K562 (cell line): ENCODE measurements around the gene GLP2R. TPM values are rescaled to one million over a fixed set of nuclear protein-coding genes. Genes with fewer than 3 reads are reported as not detected.

Source experiments
- ATAC-seq: fragments of 200-7000 bp; cut with Tn5 transposase; 3 replicates; pipeline ENCODE4 v1.9.1; 2020; ENCODE audit warnings: moderate library complexity
- BruUV-seq: library from RNA; stranded (reverse); fragments of 400-500 nt; replicated peaks from 2 replicates; lab custom pipeline; 2021; lab: Mats Ljungman, UMichigan
- CTCF ChIA-PET: fragments of 300-600 bp; formaldehyde crosslinking; extraction: SDS; loops from one replicate; lab custom pipeline; 2021; ENCODE audit warnings: low intra/inter-chr PET ratio; lab: Yijun Ruan, JAX
- POLR2A ChIA-PET: fragments of 300-600, 350-650 bp; sonication (Branson Sonifier 250); formaldehyde crosslinking; extraction: SDS; loops from one replicate; lab custom pipeline; 2021; ENCODE audit warnings: antibody characterized with exemption, inconsistent platforms; lab: Yijun Ruan, JAX
- DNase-seq, 4 experiments: peaks; one replicate each; pipeline versions ENCODE4 v3.0.0 to v3.0.0-alpha.2; 2011 to 2018; ENCODE audit warnings: low spot score in 3 of 4, mixed read lengths in 3 of 4; ENCODE audit errors: extremely low read depth in 1 of 4
- FAIRE-seq: peaks from 2 replicates; lab custom pipeline; 2011; peaks lifted over from hg19 to GRCh38; lab: Jason Lieb, UNC
- H2AFZ ChIP-seq: 2 replicates; pipeline ENCODE4 v1.6.0; 2011; ENCODE audit warnings: low read depth, low read length, control low read depth, inconsistent platforms
- H3K27ac ChIP-seq: fragments of 200-600 bp; 3 replicates; pipeline ENCODE4 v1.8.0; 2011; ENCODE audit warnings: low read depth, mild to moderate bottlenecking, control low read depth, inconsistent platforms, low read length, moderate library complexity, mixed read lengths; ENCODE audit errors: extremely low read depth
- H3K27me3 ChIP-seq, 2 experiments: fragments of 300-600 bp in 1 of 2; 2 replicates in 1 of 2; 3 replicates in 1 of 2; pipeline versions ENCODE4 v1.6.0 to v1.8.0; 2011; ENCODE audit warnings: inconsistent platforms in 2 of 2, low read length in 2 of 2, mild to moderate bottlenecking in 1 of 2, mixed read lengths in 1 of 2, moderate library complexity in 1 of 2; ENCODE audit not compliant: control insufficient read depth in 2 of 2, insufficient read depth in 2 of 2
- H3K36me3 ChIP-seq: fragments of 300-600 bp; 3 replicates; pipeline ENCODE4 v1.8.0; 2011; ENCODE audit warnings: mild to moderate bottlenecking, low read length, inconsistent platforms; ENCODE audit not compliant: control insufficient read depth, insufficient read depth
- H3K4me1 ChIP-seq, 2 experiments: fragments of 200-600 bp in 1 of 2; replicated peaks in 1 of 2; 2 replicates in 1 of 2; 3 replicates in 1 of 2; pipeline versions ENCODE4 v1.5.1 to v1.8.0; 2011; ENCODE audit warnings: inconsistent platforms in 2 of 2, low read length in 2 of 2, mild to moderate bottlenecking in 1 of 2, mixed read lengths in 1 of 2, moderate library complexity in 1 of 2; ENCODE audit not compliant: control insufficient read depth in 2 of 2, insufficient read depth in 2 of 2
- H3K4me2 ChIP-seq: 2 replicates; pipeline ENCODE4 v1.6.1; 2011; ENCODE audit warnings: low read length, control low read depth, inconsistent platforms, mixed read lengths; ENCODE audit not compliant: insufficient read depth
- H3K4me3 ChIP-seq: fragments of 200-600 bp; sonication (generic), shearing (Covaris generic); 2 replicates; pipeline ENCODE4 v1.5.1; 2016; ENCODE audit warnings: control low read depth, inconsistent platforms
- H3K79me2 ChIP-seq: fragments of 200-600 bp; 3 replicates; pipeline ENCODE4 v1.8.0; 2011; ENCODE audit warnings: low read length, inconsistent platforms; ENCODE audit not compliant: control insufficient read depth, insufficient read depth
- H3K9ac ChIP-seq, 2 experiments: 2 replicates each; pipeline versions ENCODE4 v1.6.0 to v1.6.1; 2011; ENCODE audit warnings: low read depth in 2 of 2, low read length in 2 of 2, control low read depth in 1 of 2, inconsistent platforms in 1 of 2, mild to moderate bottlenecking in 1 of 2, mixed read lengths in 1 of 2; ENCODE audit not compliant: insufficient read depth in 1 of 2
- H3K9me1 ChIP-seq: one replicate; pipeline ENCODE4 v1.6.0; 2011; ENCODE audit warnings: inconsistent platforms, mild to moderate bottlenecking, low read length, moderate library complexity; ENCODE audit not compliant: control insufficient read depth, insufficient read depth
- H3K9me3 ChIP-seq: replicated peaks from 2 replicates; pipeline ENCODE4 v1.5.1; 2011; ENCODE audit warnings: low read depth, low read length, inconsistent platforms; ENCODE audit not compliant: control insufficient read depth, insufficient read depth
- H4K20me1 ChIP-seq: replicated peaks from 2 replicates; pipeline ENCODE4 v1.6.1; 2011; ENCODE audit warnings: low read length, inconsistent platforms, mixed read lengths; ENCODE audit not compliant: control insufficient read depth, insufficient read depth
- GTF2F1 ChIP-seq: IDR thresholded peaks from 2 replicates; pipeline ENCODE4 v1.6.1; 2011; ENCODE audit warnings: low read depth, low read length, improper control_type of control experiment
- KDM4B ChIP-seq, 2 experiments: fragments of 450-650 bp in 1 of 2; sonication (generic) in 1 of 2; IDR thresholded peaks; 2 replicates each; pipeline ENCODE4 v1.6.1; 2016 to 2017; ENCODE audit warnings: borderline replicate concordance in 2 of 2, antibody characterized with exemption in 1 of 2, low read depth in 1 of 2, mild to moderate bottlenecking in 1 of 2
- SRSF9 ChIP-seq: fragments of 200-400 bp; formaldehyde crosslinking; IDR thresholded peaks from 2 replicates; pipeline ENCODE4 v1.6.1; 2017; ENCODE audit warnings: low read depth, low read length, borderline replicate concordance
- ZFX ChIP-seq: sonication (generic); formaldehyde crosslinking; IDR thresholded peaks from 2 replicates; pipeline ENCODE4 v1.8.0; 2022; ENCODE audit warnings: mild to moderate bottlenecking, missing genetic modification reagents, moderate library complexity
- ZNF133 ChIP-seq: fragments of 250-450 bp; sonication (Bioruptor Pico); IDR thresholded peaks from 2 replicates; pipeline ENCODE4 v1.4.0; 2020; ENCODE audit warnings: mild to moderate bottlenecking
- ZNF274 ChIP-seq: IDR thresholded peaks from 2 replicates; pipeline ENCODE4 v1.6.1; 2011; ENCODE audit warnings: low read depth, mild to moderate bottlenecking, low read length, moderate library complexity, borderline replicate concordance
- ZNF3 ChIP-seq: fragments of 250-450 bp; sonication (Bioruptor Pico); IDR thresholded peaks from 2 replicates; pipeline ENCODE4 v1.5.0; 2021; ENCODE audit warnings: mild to moderate bottlenecking, moderate library complexity
- WGBS: fragments of 100-300 bp; shearing (Covaris generic); methylation state at CpG from one replicate; pipeline ENCODE4 v1.1.6; 2016; ENCODE audit warnings: low coverage, mixed read lengths; ENCODE audit not compliant: insufficient coverage; ENCODE audit errors: missing lambda C conversion rate; 5-methylcytosine and 5-hydroxymethylcytosine counted together
- in situ Hi-C: fragments of 300-500 bp; cut with MboI; formaldehyde crosslinking; loops from 4 replicates; pipeline ENCODE4 v1.15.0; 2018; ENCODE audit warnings: inconsistent platforms, mixed read lengths
- intact Hi-C: fragments of 100-400 bp; cut with micrococcal nuclease; formaldehyde crosslinking; loops from 2 replicates; pipeline ENCODE4 v1.14.2; 2022
- polyA plus RNA-seq, 8 experiments: library from polyadenylated mRNA; depleted of rRNA in 4 of 8; stranded (reverse) in 5 of 8; unstranded in 3 of 8; fragments of >200 nt; fragmentation: Nextera tagmentation in 2 of 8; fragmentation: Illumina TruSeq in 1 of 8; extraction: Ambion mirVana in 2 of 8; extraction: Trizol in 1 of 8; gene quantifications; 2 replicates each; pipeline versions ENCODE4 v1.2.1 to v1.2.3, GENCODE V29; 2011 to 2014; ENCODE audit warnings: inconsistent platforms in 1 of 8, missing spikeins in 1 of 8
- total RNA-seq, 7 experiments: library from RNA; depleted of rRNA in 6 of 7; stranded (reverse); fragments of >200 nt in 6 of 7; fragmentation: Illumina TruSeq in 2 of 7; extraction: Trizol in 2 of 7; gene quantifications; 2 replicates each; pipeline versions ENCODE4 v1.2.1 to v1.2.3, GENCODE V29; 2011 to 2021; ENCODE audit warnings: low replicate concordance in 1 of 7
- TF ChIP-seq, protein P1 (sequence below): IDR thresholded peaks from 2 replicates; pipeline ENCODE4 v1.6.1; 2016; ENCODE audit warnings: missing genetic modification characterization, missing compliant biosample characterization
- TF ChIP-seq, protein P2 (sequence below): fragments of 250-450 bp; sonication (Bioruptor Pico); IDR thresholded peaks from 2 replicates; pipeline ENCODE4 v1.9.0; 2021; ENCODE audit warnings: mild to moderate bottlenecking, inconsistent platforms

GLP2R gene
- total and polyA plus RNA-seq, 9 of the 15 experiments (the other 6 are each of a cell fraction or from before 2014, with no cell fraction given): not detected

DNA sequence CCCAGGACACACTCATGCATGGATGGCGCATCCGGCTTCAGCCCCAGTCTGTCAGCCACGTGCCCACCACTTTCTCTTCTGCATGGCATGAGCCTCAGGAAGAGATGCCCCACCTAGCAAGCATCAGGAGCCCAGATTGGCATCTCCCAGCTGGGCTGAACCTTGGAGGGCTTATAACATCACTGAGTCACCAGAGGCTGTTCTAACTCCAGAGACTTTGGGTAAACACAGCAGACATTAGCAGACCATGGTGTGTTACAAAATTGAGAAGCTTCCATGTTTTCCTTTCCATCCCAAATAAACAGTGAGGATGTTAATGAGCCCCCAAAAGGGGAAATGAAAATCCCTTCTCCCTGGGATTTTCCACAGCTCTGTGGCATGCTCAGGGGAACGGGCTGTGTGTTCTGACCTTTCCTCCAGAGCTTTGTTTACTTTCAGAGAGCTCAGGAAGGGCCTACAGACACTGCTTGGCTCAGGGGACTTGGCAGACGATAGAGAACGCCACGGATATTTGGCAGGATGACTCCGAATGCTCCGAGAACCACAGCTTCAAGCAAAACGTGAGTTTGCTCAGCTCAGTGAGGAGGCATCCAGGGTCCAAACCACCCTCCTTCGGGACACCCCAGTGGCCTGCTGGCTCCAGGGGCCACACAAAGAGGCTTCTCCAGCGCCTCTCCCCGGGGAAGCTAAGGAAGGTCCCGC is 16.5 kb downstream of the GLP2R start:
- FAIRE-seq: no peak
- H3K9me3 ChIP-seq: no peaks in the 10 kb centered on the region
- BruUV-seq: no TSS peak
- no peaks in the 10 kb centered on the region for H3K4me1 ChIP-seq
- H3K27me3 ChIP-seq: no peaks in the 10 kb centered on the region; a peak in 1 of 5 replicates
- POLR2A ChIA-PET: interaction anchor here (0.6 to 0.8 kb wide), 2 partner anchors 8 to 505 kb away, joined by 3 to 5 read pairs; no protein-coding TSS in a partner anchor
- no peak for DNase-seq
- H3K36me3 ChIP-seq: no peaks in the 10 kb centered on the region
- H4K20me1 ChIP-seq: no peaks in the 10 kb centered on the region
- CTCF ChIA-PET: no interaction called here
- WGBS: 0% methylated on average over 11 of the region's 14 CpGs
- no peak overlapping the region for H3K4me2 ChIP-seq
- H3K4me3 ChIP-seq: no peak overlapping the region
- intact Hi-C loops: no loop called here
- H3K9me1 ChIP-seq: no peaks in the 10 kb centered on the region
- H3K79me2 ChIP-seq: no peaks in the 10 kb centered on the region
- no peak for ATAC-seq
- H2AFZ ChIP-seq: no peak overlapping the region
- in situ Hi-C loops: no loop called here
- H3K27ac ChIP-seq: no peak overlapping the region
- no peak overlapping the region for H3K9ac ChIP-seq
- TF ChIP-seq ZNF133 (CRISPR knock-in tag): no peak
- TF ChIP-seq SRSF9: no peak
- no peak for TF ChIP-seq GTF2F1
- no peak for TF ChIP-seq ZFX (CRISPR knock-in tag)
- TF ChIP-seq, protein P1, sequence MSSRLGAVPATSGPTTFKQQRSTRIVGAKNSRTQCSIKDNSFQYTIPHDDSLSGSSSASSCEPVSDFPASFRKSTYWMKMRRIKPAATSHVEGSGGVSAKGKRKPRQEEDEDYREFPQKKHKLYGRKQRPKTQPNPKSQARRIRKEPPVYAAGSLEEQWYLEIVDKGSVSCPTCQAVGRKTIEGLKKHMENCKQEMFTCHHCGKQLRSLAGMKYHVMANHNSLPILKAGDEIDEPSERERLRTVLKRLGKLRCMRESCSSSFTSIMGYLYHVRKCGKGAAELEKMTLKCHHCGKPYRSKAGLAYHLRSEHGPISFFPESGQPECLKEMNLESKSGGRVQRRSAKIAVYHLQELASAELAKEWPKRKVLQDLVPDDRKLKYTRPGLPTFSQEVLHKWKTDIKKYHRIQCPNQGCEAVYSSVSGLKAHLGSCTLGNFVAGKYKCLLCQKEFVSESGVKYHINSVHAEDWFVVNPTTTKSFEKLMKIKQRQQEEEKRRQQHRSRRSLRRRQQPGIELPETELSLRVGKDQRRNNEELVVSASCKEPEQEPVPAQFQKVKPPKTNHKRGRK (tag): no peak
- TF ChIP-seq KDM4B (IDR thresholded peaks at IDR 0.05; ENCODE audit: borderline replicate concordance in 2 of 2, low read depth in 1 of 2): no peak
- no peak for TF ChIP-seq ZNF3 (CRISPR knock-in tag)
- no peak for TF ChIP-seq ZNF274
- TF ChIP-seq, protein P2, sequence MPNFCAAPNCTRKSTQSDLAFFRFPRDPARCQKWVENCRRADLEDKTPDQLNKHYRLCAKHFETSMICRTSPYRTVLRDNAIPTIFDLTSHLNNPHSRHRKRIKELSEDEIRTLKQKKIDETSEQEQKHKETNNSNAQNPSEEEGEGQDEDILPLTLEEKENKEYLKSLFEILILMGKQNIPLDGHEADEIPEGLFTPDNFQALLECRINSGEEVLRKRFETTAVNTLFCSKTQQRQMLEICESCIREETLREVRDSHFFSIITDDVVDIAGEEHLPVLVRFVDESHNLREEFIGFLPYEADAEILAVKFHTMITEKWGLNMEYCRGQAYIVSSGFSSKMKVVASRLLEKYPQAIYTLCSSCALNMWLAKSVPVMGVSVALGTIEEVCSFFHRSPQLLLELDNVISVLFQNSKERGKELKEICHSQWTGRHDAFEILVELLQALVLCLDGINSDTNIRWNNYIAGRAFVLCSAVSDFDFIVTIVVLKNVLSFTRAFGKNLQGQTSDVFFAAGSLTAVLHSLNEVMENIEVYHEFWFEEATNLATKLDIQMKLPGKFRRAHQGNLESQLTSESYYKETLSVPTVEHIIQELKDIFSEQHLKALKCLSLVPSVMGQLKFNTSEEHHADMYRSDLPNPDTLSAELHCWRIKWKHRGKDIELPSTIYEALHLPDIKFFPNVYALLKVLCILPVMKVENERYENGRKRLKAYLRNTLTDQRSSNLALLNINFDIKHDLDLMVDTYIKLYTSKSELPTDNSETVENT: no peak
